Hematopoietic multipotent progenitor cell treated with erythropoietin and hydrocortisone succinate and interleukin-3 and kit ligand, for 8 days (in vitro differentiated cells): ENCODE data around the gene PKD1L1.
"Not testable (repeated sequence)": the region's sequence is repeated elsewhere in the genome, so short reads cannot be mapped to it uniquely, and the experiment has no call there.

ENCODE experiments used
- DNase-seq: peaks from one replicate; pipeline ENCODE4 v3.0.0-alpha.2; 2015

The PKD1L1 gene

GRCh38 chr7:47948141-47948790 lies at the start of gene PKD1L1:
TSS of gene PKD1L1 (minus strand) at chr7:47948466. CDS start at chr7:47948440, 26 bp downstream.
- no peak for DNase-seq

GRCh38 chr7:47992446-47992845 lies 44.2 kb upstream of the PKD1L1 start:
- DNase-seq = no peak

GRCh38 chr7:47991741-47992311 lies 43.6 kb upstream of the PKD1L1 start:
- peak; percentile 88 for DNase-seq

GRCh38 chr7:47991270-47991669 lies 43.0 kb upstream of the PKD1L1 start:
- DNase-seq = no peak

GRCh38 chr7:47990592-47990991 lies 42.3 kb upstream of the PKD1L1 start:
- DNase-seq = no peak

- not testable (repeated sequence) for DNase-seq
Observed at GRCh38 chr7:47989607-47990400, 41.5 kb upstream of the PKD1L1 start.

- peak; percentile 30 for DNase-seq
Observed at GRCh38 chr7:47988496-47989386, 40.5 kb upstream of the PKD1L1 start.

- no peak for DNase-seq
Observed at GRCh38 chr7:47982610-47983009, 34.3 kb upstream of the PKD1L1 start.

- not testable (repeated sequence) for DNase-seq
Observed at GRCh38 chr7:47980648-47981047, 32.4 kb upstream of the PKD1L1 start.

- DNase-seq = no peak
Observed at GRCh38 chr7:47979832-47980181, 31.5 kb upstream of the PKD1L1 start.

GRCh38 chr7:47979145-47979831 lies 31.0 kb upstream of the PKD1L1 start, which contains the start of gene HUS1:
TSS of gene HUS1 (minus strand) at chr7:47979615. CDS start at chr7:47979519, 96 bp downstream.
- DNase-seq = peak; percentile 95

- DNase-seq = no peak
Observed at GRCh38 chr7:47978790-47979144, 30.5 kb upstream of the PKD1L1 start.

GRCh38 chr7:47973739-47974138 lies 25.5 kb upstream of the PKD1L1 start:
- DNase-seq = no peak

GRCh38 chr7:47970761-47971160 lies 22.5 kb upstream of the PKD1L1 start:
- DNase-seq = no peak

GRCh38 chr7:47968847-47969774 lies 20.8 kb upstream of the PKD1L1 start:
- peak; percentile 55 for DNase-seq

GRCh38 chr7:47967708-47968107 lies 19.4 kb upstream of the PKD1L1 start:
- no peak for DNase-seq

- no peak for DNase-seq
Observed at GRCh38 chr7:47967123-47967522, 18.9 kb upstream of the PKD1L1 start.

- no peak for DNase-seq
Observed at GRCh38 chr7:47965456-47965855, 17.2 kb upstream of the PKD1L1 start.

GRCh38 chr7:47962262-47962661 lies 14.0 kb upstream of the PKD1L1 start:
- no peak for DNase-seq

- DNase-seq = no peak
Observed at GRCh38 chr7:47957156-47957555, 8.9 kb upstream of the PKD1L1 start.

- DNase-seq = no peak
Observed at GRCh38 chr7:47956220-47956619, 8.0 kb upstream of the PKD1L1 start.
